Mesendoderm (in vitro differentiated cells): ENCODE results near the gene INO80.

Experiments
- DNase-seq: peaks from one replicate; pipeline ENCODE4 v3.0.0; 2013
- H2AK5ac ChIP-seq: 2 replicates; pipeline ENCODE4 v1.6.1; 2013; ENCODE audit warnings: low read length, inconsistent platforms
- H2BK120ac ChIP-seq: 2 replicates; pipeline ENCODE4 v1.6.1; 2013; ENCODE audit warnings: low read depth, mild to moderate bottlenecking, low read length, moderate library complexity, mixed read lengths
- H2BK15ac ChIP-seq: replicated peaks from 2 replicates; pipeline ENCODE4 v1.6.1; 2013; ENCODE audit warnings: low read depth, mild to moderate bottlenecking, moderate library complexity
- H2BK5ac ChIP-seq: 2 replicates; pipeline ENCODE4 v1.6.1; 2013; ENCODE audit warnings: low read length, inconsistent platforms
- H3K18ac ChIP-seq: 2 replicates; pipeline ENCODE4 v1.6.1; 2013; ENCODE audit warnings: mild to moderate bottlenecking, low read length, mixed read lengths
- H3K23ac ChIP-seq: one replicate; pipeline ENCODE4 v1.6.1; 2013; ENCODE audit warnings: low read length
- H3K27ac ChIP-seq: 2 replicates; pipeline ENCODE4 v1.5.1; 2013; ENCODE audit warnings: low read depth, mild to moderate bottlenecking, inconsistent platforms, low read length, moderate library complexity
- H3K27me3 ChIP-seq: 2 replicates; pipeline ENCODE4 v1.6.1; 2013; ENCODE audit warnings: low read length, control low read depth, mild to moderate bottlenecking, inconsistent platforms; ENCODE audit not compliant: insufficient read depth, poor library complexity
- H3K36me3 ChIP-seq: 2 replicates; pipeline ENCODE4 v1.6.1; 2013; ENCODE audit warnings: low read length, inconsistent platforms; ENCODE audit not compliant: control insufficient read depth, insufficient read depth
- H3K4ac ChIP-seq: one replicate; pipeline ENCODE4 v1.6.1; 2013; ENCODE audit warnings: low read depth, mild to moderate bottlenecking, low read length, moderate library complexity
- H3K4me1 ChIP-seq: 2 replicates; pipeline ENCODE4 v1.6.1; 2013; ENCODE audit warnings: low read depth, low read length, inconsistent platforms; ENCODE audit not compliant: control insufficient read depth
- H3K4me2 ChIP-seq: 2 replicates; pipeline ENCODE4 v1.6.1; 2013; ENCODE audit warnings: low read length
- H3K4me3 ChIP-seq: 2 replicates; pipeline ENCODE4 v1.5.1; 2013; ENCODE audit warnings: mild to moderate bottlenecking, low read length
- H3K56ac ChIP-seq: one replicate; pipeline ENCODE4 v1.6.1; 2013; ENCODE audit warnings: low read length
- H3K79me1 ChIP-seq: 2 replicates; pipeline ENCODE4 v1.6.1; 2013; ENCODE audit warnings: low read length, inconsistent platforms
- H3K79me2 ChIP-seq: 2 replicates; pipeline ENCODE4 v1.6.1; 2013; ENCODE audit warnings: mild to moderate bottlenecking, low read length; ENCODE audit not compliant: control insufficient read depth, insufficient read depth
- H3K9ac ChIP-seq: 2 replicates; pipeline ENCODE4 v1.6.1; 2013; ENCODE audit warnings: low read length, inconsistent platforms
- H4K5ac ChIP-seq: one replicate; pipeline ENCODE4 v1.6.1; 2013; ENCODE audit warnings: low read length
- H4K8ac ChIP-seq: one replicate; pipeline ENCODE4 v1.6.1; 2013; ENCODE audit warnings: low read depth, mild to moderate bottlenecking, control low read depth, low read length, moderate library complexity
- WGBS: extraction: QIAGEN DNeasy Blood & Tissue Kit; methylation state at CpG from one replicate; pipeline ENCODE4 v1.1.7; 2013; ENCODE audit warnings: low lambda C conversion rate, missing lambda C conversion rate; ENCODE audit not compliant: insufficient coverage; ENCODE audit errors: extremely low coverage; 5-methylcytosine and 5-hydroxymethylcytosine counted together

INO80 gene

DNA sequence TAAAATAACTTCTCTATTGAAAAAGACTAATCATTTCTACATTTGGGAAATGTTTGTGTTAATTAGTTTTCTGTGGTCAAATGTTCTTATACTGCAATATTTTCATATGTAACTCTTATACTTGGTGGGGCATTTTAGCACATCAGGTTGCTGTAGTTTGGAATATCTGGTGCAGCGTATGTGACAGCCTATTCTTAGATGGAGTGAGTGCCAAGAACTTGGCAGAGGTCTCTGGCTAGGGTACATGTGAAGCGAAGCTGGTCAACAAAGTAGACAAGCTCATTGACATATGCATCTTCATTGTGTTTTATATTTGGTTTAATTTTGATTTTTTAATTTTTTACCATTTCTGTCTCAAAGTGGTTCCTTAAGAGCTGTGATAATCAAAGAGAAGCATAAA, 109.6 kb downstream of the INO80 start:
- Histone ChIP-seq H2BK15ac (no peak overlapping the region), H3K79me2 (no peaks in the 10 kb centered on the region), H3K27me3 (no peaks in the 10 kb centered on the region), H3K4me1 (no peaks in the 10 kb centered on the region), H2BK120ac (no peak overlapping the region), H4K8ac (no peak overlapping the region), H3K56ac (no peak overlapping the region), H3K79me1 (no peaks in the 10 kb centered on the region), H3K23ac (no peak overlapping the region), H3K27ac (no peak overlapping the region), H3K4me2 (no peak overlapping the region), H3K4me3 (no peak overlapping the region), H2AK5ac (no peak overlapping the region), H4K5ac (no peak overlapping the region), H3K4ac (no peak overlapping the region), H3K9ac (no peak overlapping the region), H2BK5ac (no peak overlapping the region), H3K36me3 (peaks cover 2% of the 10 kb centered on the region), H3K18ac (no peak overlapping the region)
- DNase-seq: no peak
- no CpG with 5 or more reads among the region's 2 CpGs for WGBS

DNA sequence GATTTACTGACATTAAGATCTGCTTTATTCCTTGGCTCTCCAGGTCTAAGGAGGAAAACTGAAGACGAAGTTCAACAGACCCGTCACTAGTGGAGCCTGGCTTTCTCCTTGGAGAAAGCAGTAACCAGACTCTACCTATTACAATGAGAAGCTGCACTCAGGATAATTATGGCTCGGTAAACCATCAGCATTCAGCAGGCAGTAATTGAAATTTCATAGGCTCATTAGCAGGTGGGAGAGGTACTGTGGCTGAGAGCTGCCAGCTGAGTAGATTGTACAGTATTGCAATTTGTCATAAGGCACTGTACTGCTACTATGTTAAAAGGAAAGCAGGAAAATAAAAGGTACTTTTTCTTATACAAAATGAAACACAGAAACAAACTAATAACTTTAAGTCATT, 111.6 kb downstream of the INO80 start:
- H3K56ac ChIP-seq: no peak overlapping the region

GRCh38 chr15:41001524-41002214, 114.4 kb downstream of the INO80 start:
- H2AK5ac ChIP-seq: no peak overlapping the region
- no peaks in the 10 kb centered on the region for H3K79me2 ChIP-seq
- peaks cover 2% of the 10 kb centered on the region for H3K36me3 ChIP-seq
- H3K27ac ChIP-seq: no peak overlapping the region
- H3K4ac ChIP-seq: no peak overlapping the region
- no peak overlapping the region for H4K8ac ChIP-seq
- no peaks in the 10 kb centered on the region for H3K4me1 ChIP-seq
- H3K27me3 ChIP-seq: no peaks in the 10 kb centered on the region
- H4K5ac ChIP-seq: no peak overlapping the region
- H2BK15ac ChIP-seq: no peak overlapping the region
- H3K4me3 ChIP-seq: no peak overlapping the region
- WGBS: no CpG with 5 or more reads among the region's 5 CpGs
- no peak for DNase-seq
- no peak overlapping the region for H3K56ac ChIP-seq
- H3K23ac ChIP-seq: no peak overlapping the region
- H3K79me1 ChIP-seq: no peaks in the 10 kb centered on the region
- H3K18ac ChIP-seq: no peak overlapping the region
- no peak overlapping the region for H2BK5ac ChIP-seq
- no peak overlapping the region for H2BK120ac ChIP-seq
- H3K9ac ChIP-seq: no peak overlapping the region
- no peak overlapping the region for H3K4me2 ChIP-seq

More for the DNA sequence above, 111.6 kb downstream of the INO80 start:
- Histone ChIP-seq H3K4me1 (no peaks in the 10 kb centered on the region), H3K18ac (no peak overlapping the region), H3K23ac (no peak overlapping the region), H3K79me1 (no peaks in the 10 kb centered on the region), H3K79me2 (no peaks in the 10 kb centered on the region), H3K4ac (no peak overlapping the region), H3K27me3 (no peaks in the 10 kb centered on the region), H4K8ac (no peak overlapping the region), H2BK15ac (no peak overlapping the region), H3K9ac (no peak overlapping the region), H4K5ac (no peak overlapping the region), H3K27ac (no peak overlapping the region), H2AK5ac (no peak overlapping the region), H2BK5ac (no peak overlapping the region), H3K4me2 (no peak overlapping the region), H3K36me3 (peaks cover 2% of the 10 kb centered on the region), H3K4me3 (no peak overlapping the region), H2BK120ac (no peak overlapping the region)
- WGBS: no CpG with 5 or more reads among the region's 3 CpGs
- DNase-seq: no peak

GRCh38 chr15:40999190-40999589, 116.9 kb downstream of the INO80 start:
- Histone ChIP-seq H2BK5ac (no peak overlapping the region), H4K8ac (no peak overlapping the region), H3K56ac (no peak overlapping the region), H3K36me3 (peaks cover 1% of the 10 kb centered on the region), H3K79me1 (no peaks in the 10 kb centered on the region), H2AK5ac (no peak overlapping the region), H3K4me2 (no peak overlapping the region), H2BK15ac (no peak overlapping the region), H3K27ac (no peak overlapping the region), H3K4me3 (no peak overlapping the region), H3K79me2 (no peaks in the 10 kb centered on the region), H4K5ac (no peak overlapping the region), H3K4ac (no peak overlapping the region), H3K18ac (no peak overlapping the region), H2BK120ac (no peak overlapping the region), H3K23ac (no peak overlapping the region), H3K27me3 (no peaks in the 10 kb centered on the region), H3K4me1 (no peaks in the 10 kb centered on the region), H3K9ac (no peak overlapping the region)
- no peak for DNase-seq
- WGBS: no CpG with 5 or more reads among the region's 4 CpGs

DNA sequence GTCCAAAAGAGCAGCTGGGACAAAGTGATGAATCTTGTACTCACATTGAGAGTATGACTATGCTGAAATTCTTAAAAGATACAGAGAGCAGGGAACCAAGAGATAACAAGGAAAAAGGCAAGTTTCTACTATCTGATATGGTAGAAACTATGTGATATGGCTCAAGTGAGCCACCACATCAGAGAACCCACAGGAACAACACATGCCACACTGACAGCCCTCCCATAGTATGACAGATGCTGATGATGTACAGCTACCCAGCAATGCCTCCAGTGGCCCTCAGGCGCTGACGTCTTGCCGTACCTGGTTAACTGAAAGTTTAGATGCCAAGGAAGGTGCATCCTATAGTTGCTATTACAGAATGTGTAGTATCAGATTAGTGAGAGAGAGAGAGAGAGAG, 120.4 kb downstream of the INO80 start:
- no peak overlapping the region for H3K27ac ChIP-seq
- no peak overlapping the region for H2AK5ac ChIP-seq
- H3K36me3 ChIP-seq: peaks cover 1% of the 10 kb centered on the region
- H3K27me3 ChIP-seq: no peaks in the 10 kb centered on the region
- no peak for DNase-seq
- no peaks in the 10 kb centered on the region for H3K4me1 ChIP-seq
- H3K9ac ChIP-seq: no peak overlapping the region
- no peak overlapping the region for H2BK5ac ChIP-seq
- no peak overlapping the region for H3K4me2 ChIP-seq
- no peak overlapping the region for H3K4me3 ChIP-seq
- H3K23ac ChIP-seq: no peak overlapping the region
- no peak overlapping the region for H3K56ac ChIP-seq
- H3K79me2 ChIP-seq: no peaks in the 10 kb centered on the region
- no CpG with 5 or more reads among the region's 3 CpGs for WGBS
- no peak overlapping the region for H4K8ac ChIP-seq
- no peak overlapping the region for H3K18ac ChIP-seq
- no peak overlapping the region for H2BK120ac ChIP-seq
- H3K79me1 ChIP-seq: no peaks in the 10 kb centered on the region
- H4K5ac ChIP-seq: no peak overlapping the region
- no peak overlapping the region for H3K4ac ChIP-seq
- H2BK15ac ChIP-seq: no peak overlapping the region

- Histone ChIP-seq H2AK5ac (no peak overlapping the region), H3K27me3 (no peaks in the 10 kb centered on the region), H4K8ac (no peak overlapping the region), H2BK5ac (no peak overlapping the region), H4K5ac (no peak overlapping the region), H3K79me2 (no peaks in the 10 kb centered on the region), H3K56ac (no peak overlapping the region), H2BK15ac (no peak overlapping the region), H3K4me2 (no peak overlapping the region), H3K36me3 (peaks cover 1% of the 10 kb centered on the region), H3K9ac (no peak overlapping the region), H3K23ac (no peak overlapping the region), H3K27ac (no peak overlapping the region), H3K4me1 (no peaks in the 10 kb centered on the region), H3K4me3 (no peak overlapping the region), H2BK120ac (no peak overlapping the region), H3K4ac (no peak overlapping the region), H3K79me1 (no peaks in the 10 kb centered on the region), H3K18ac (no peak overlapping the region)
- no CpG with 5 or more reads among the region's 5 CpGs for WGBS
- DNase-seq: no peak
Measured at GRCh38 chr15:40992825-40993224, 123.3 kb downstream of the INO80 start.
